BLaER1 (cell line): Measurements from ENCODE around the gene ARHGEF17.

Experiments used
- H3K27ac ChIP-seq: shearing (Covaris generic); formaldehyde crosslinking; 2 replicates; pipeline ENCODE4 v1.8.1; 2022
- H3K27me3 ChIP-seq: shearing (Covaris generic); formaldehyde crosslinking; 2 replicates; pipeline ENCODE4 v1.8.1; 2022
- H3K36me3 ChIP-seq: shearing (Covaris generic); formaldehyde crosslinking; 2 replicates; pipeline ENCODE4 v1.8.1; 2022
- H3K4me1 ChIP-seq: shearing (Covaris generic); formaldehyde crosslinking; 2 replicates; pipeline ENCODE4 v1.8.1; 2022
- H3K4me2 ChIP-seq: shearing (Covaris generic); formaldehyde crosslinking; 2 replicates; pipeline ENCODE4 v1.8.1; 2022
- H3K4me3 ChIP-seq: shearing (Covaris generic); formaldehyde crosslinking; 2 replicates; pipeline ENCODE4 v1.8.1; 2022
- H3K9ac ChIP-seq: shearing (Covaris generic); formaldehyde crosslinking; 2 replicates; pipeline ENCODE4 v1.8.1; 2022
- H3K9me3 ChIP-seq: shearing (Covaris generic); formaldehyde crosslinking; 2 replicates; pipeline ENCODE4 v1.8.1; 2022
- H4K20me1 ChIP-seq: shearing (Covaris generic); formaldehyde crosslinking; 2 replicates; pipeline ENCODE4 v1.8.1; 2022
- Cebpa-rat ChIP-seq: shearing (Covaris generic); IDR thresholded peaks from 2 replicates; pipeline ENCODE4 v1.8.1; 2022

ARHGEF17 gene

GRCh38 chr11:73308003-73308960 lies at the start of gene ARHGEF17:
TSS of gene ARHGEF17 (plus strand) at chr11:73308276. CDS start at chr11:73308639, 363 bp downstream.
- H4K20me1 ChIP-seq: peaks cover 38% of the 10 kb centered on the region
- H3K27me3 ChIP-seq: peaks cover 27% of the 10 kb centered on the region
- TF ChIP-seq Cebpa-rat: no peak
- peaks cover 62% of the 10 kb centered on the region for H3K4me1 ChIP-seq
- H3K4me3 ChIP-seq: peak within 1 kb of the TSS; percentile 79
- peak within 1 kb of the TSS; percentile 90 for H3K27ac ChIP-seq
- peaks cover 3% of the 10 kb centered on the region; the same call in 1 of the 2 replicates for H3K36me3 ChIP-seq
- no peaks in the 10 kb centered on the region for H3K9me3 ChIP-seq
- peak within 1 kb of the TSS; percentile 99 for H3K4me2 ChIP-seq
- H3K9ac ChIP-seq: peak within 1 kb of the TSS; percentile 82

GRCh38 chr11:73259406-73260126 lies 48.5 kb upstream of the ARHGEF17 start:
- no peaks in the 10 kb centered on the region for H3K4me1 ChIP-seq
- no peak overlapping the region for H3K9ac ChIP-seq
- H3K27me3 ChIP-seq: no peaks in the 10 kb centered on the region
- H3K4me3 ChIP-seq: no peak overlapping the region
- no peak overlapping the region for H3K27ac ChIP-seq
- H4K20me1 ChIP-seq: no peaks in the 10 kb centered on the region
- no peak overlapping the region for H3K4me2 ChIP-seq
- H3K9me3 ChIP-seq: no peaks in the 10 kb centered on the region
- TF ChIP-seq Cebpa-rat: no peak
- H3K36me3 ChIP-seq: no peaks in the 10 kb centered on the region

- no peaks in the 10 kb centered on the region for H3K4me1 ChIP-seq
- H3K4me3 ChIP-seq: no peak overlapping the region
- H3K27ac ChIP-seq: no peak overlapping the region
- no peak overlapping the region for H3K9ac ChIP-seq
- H3K4me2 ChIP-seq: no peak overlapping the region
- no peaks in the 10 kb centered on the region for H3K27me3 ChIP-seq
- no peaks in the 10 kb centered on the region for H4K20me1 ChIP-seq
- TF ChIP-seq Cebpa-rat: no peak
- H3K36me3 ChIP-seq: no peaks in the 10 kb centered on the region
- H3K9me3 ChIP-seq: no peaks in the 10 kb centered on the region
These were observed 48.0 kb upstream of the ARHGEF17 start for GRCh38 chr11:73260127-73260457.

GRCh38 chr11:73262851-73263495 lies 45.1 kb upstream of the ARHGEF17 start:
- Histone ChIP-seq H3K4me3 (no peak overlapping the region), H4K20me1 (no peaks in the 10 kb centered on the region), H3K27me3 (no peaks in the 10 kb centered on the region), H3K9ac (no peak overlapping the region), H3K9me3 (no peaks in the 10 kb centered on the region), H3K36me3 (no peaks in the 10 kb centered on the region), H3K4me2 (no peak overlapping the region), H3K27ac (no peak overlapping the region), H3K4me1 (peaks cover 27% of the 10 kb centered on the region)
- TF ChIP-seq Cebpa-rat: no peak

GRCh38 chr11:73263640-73264039 lies 44.4 kb upstream of the ARHGEF17 start:
- no peaks in the 10 kb centered on the region for H3K36me3 ChIP-seq
- no peaks in the 10 kb centered on the region for H4K20me1 ChIP-seq
- H3K27ac ChIP-seq: no peak overlapping the region
- TF ChIP-seq Cebpa-rat: no peak
- no peaks in the 10 kb centered on the region for H3K27me3 ChIP-seq
- no peak overlapping the region for H3K4me2 ChIP-seq
- H3K9me3 ChIP-seq: no peaks in the 10 kb centered on the region
- peaks cover 33% of the 10 kb centered on the region for H3K4me1 ChIP-seq
- H3K9ac ChIP-seq: no peak overlapping the region
- no peak overlapping the region for H3K4me3 ChIP-seq

- peak overlapping the region; percentile 32 for H3K4me2 ChIP-seq
- TF ChIP-seq Cebpa-rat: no peak
- H3K27me3 ChIP-seq: no peaks in the 10 kb centered on the region
These were observed 42.7 kb upstream of the ARHGEF17 start for GRCh38 chr11:73265278-73265810.

GRCh38 chr11:73265853-73266645 lies 42.0 kb upstream of the ARHGEF17 start:
- no peak for TF ChIP-seq Cebpa-rat
- Histone ChIP-seq H3K4me1 (peaks cover 52% of the 10 kb centered on the region), H3K4me3 (no peak overlapping the region), H3K4me2 (peak overlapping the region; percentile 32), H4K20me1 (no peaks in the 10 kb centered on the region), H3K36me3 (no peaks in the 10 kb centered on the region), H3K9me3 (no peaks in the 10 kb centered on the region), H3K9ac (no peak overlapping the region), H3K27ac (no peak overlapping the region), H3K27me3 (no peaks in the 10 kb centered on the region)

More at GRCh38 chr11:73265278-73265810, 42.7 kb upstream of the ARHGEF17 start:
- Histone ChIP-seq H3K27ac (no peak overlapping the region), H3K9ac (no peak overlapping the region), H3K36me3 (no peaks in the 10 kb centered on the region), H3K9me3 (no peaks in the 10 kb centered on the region), H3K4me1 (peaks cover 50% of the 10 kb centered on the region), H4K20me1 (no peaks in the 10 kb centered on the region), H3K4me3 (no peak overlapping the region)

GRCh38 chr11:73266646-73267020 lies 41.4 kb upstream of the ARHGEF17 start:
- Histone ChIP-seq H3K36me3 (no peaks in the 10 kb centered on the region), H4K20me1 (no peaks in the 10 kb centered on the region), H3K4me3 (no peak overlapping the region), H3K9ac (no peak overlapping the region), H3K4me1 (peaks cover 53% of the 10 kb centered on the region), H3K27me3 (no peaks in the 10 kb centered on the region), H3K4me2 (peak overlapping the region; percentile 32; the same call in 1 of the 2 replicates), H3K9me3 (no peaks in the 10 kb centered on the region), H3K27ac (no peak overlapping the region)
- no peak for TF ChIP-seq Cebpa-rat
